Loucy (cell line): ENCODE results near the gene PARD3B.

Experiments
- EZH2phosphoT487 ChIP-seq: fragments of 200-600 bp; IDR thresholded peaks from 2 replicates; pipeline ENCODE4 v1.6.1; 2018; ENCODE audit warnings: antibody characterized with exemption, mild to moderate bottlenecking, moderate library complexity, borderline replicate concordance
- TF ChIP-seq, protein P1 (sequence below): fragments of 200-600 bp; sonication (generic); conservative IDR thresholded peaks from 2 replicates; pipeline ENCODE4 v1.5.1; 2014; ENCODE audit warnings: mild to moderate bottlenecking, antibody characterized with exemption, low read length

DNA sequence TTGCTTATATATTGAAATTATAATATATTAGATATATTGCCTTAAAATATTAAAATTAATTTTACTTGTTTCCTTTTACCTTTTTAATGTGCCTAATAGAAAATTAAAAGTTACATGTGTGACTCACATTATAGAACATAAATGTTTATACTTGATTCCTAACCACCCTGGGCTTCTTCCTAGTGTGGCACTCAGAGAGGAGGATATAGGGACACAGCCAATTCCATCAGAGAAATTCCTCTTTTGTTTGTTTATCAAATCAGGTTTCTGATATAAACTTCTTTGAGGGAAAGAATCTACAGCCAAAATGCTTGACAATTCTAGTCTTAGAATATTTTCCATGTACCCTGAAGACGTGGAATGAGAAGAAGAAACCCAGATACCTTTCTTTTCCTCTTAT lies 788.1 kb downstream of the PARD3B start:
- TF ChIP-seq, protein P1, sequence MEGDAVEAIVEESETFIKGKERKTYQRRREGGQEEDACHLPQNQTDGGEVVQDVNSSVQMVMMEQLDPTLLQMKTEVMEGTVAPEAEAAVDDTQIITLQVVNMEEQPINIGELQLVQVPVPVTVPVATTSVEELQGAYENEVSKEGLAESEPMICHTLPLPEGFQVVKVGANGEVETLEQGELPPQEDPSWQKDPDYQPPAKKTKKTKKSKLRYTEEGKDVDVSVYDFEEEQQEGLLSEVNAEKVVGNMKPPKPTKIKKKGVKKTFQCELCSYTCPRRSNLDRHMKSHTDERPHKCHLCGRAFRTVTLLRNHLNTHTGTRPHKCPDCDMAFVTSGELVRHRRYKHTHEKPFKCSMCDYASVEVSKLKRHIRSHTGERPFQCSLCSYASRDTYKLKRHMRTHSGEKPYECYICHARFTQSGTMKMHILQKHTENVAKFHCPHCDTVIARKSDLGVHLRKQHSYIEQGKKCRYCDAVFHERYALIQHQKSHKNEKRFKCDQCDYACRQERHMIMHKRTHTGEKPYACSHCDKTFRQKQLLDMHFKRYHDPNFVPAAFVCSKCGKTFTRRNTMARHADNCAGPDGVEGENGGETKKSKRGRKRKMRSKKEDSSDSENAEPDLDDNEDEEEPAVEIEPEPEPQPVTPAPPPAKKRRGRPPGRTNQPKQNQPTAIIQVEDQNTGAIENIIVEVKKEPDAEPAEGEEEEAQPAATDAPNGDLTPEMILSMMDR: no peak
- TF ChIP-seq EZH2phosphoT487: no peak
